ENCODE measurements around the gene ITGB6. TPM values are rescaled to one million over a fixed set of nuclear protein-coding genes. Genes with fewer than 3 reads are reported as not detected.
"Not testable (repeated sequence)": the region's sequence is repeated elsewhere in the genome, so short reads cannot be mapped to it uniquely, and the experiment has no call there.

The ITGB6 gene
- total and polyA plus RNA-seq, 2 experiments from 2014 or later: 0.12 to 0.31 TPM

DNA sequence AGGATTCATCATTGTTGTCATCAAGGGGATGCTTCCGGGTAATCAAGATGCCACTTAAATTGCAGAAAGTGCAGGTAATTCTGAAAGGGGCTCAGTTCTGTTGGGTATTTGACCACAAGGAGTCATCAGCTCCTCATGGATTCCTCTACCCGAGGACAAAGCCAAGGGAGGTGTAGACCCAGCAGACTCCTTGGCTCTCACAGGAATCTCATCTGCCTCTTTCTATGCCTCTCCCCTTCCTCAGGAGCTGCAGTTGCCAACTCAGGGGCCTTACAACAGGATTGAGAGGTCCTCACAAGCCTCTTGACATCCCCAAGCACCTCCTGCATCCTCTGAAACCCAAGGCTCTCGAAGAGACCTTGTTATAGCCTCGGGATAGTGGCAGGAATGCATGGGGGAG lies 44.0 kb downstream of the ITGB6 start:
- no peaks in the 10 kb centered on the region for H3K9me3 ChIP-seq (ENCODE audit: low read depth)
- no peak for TF ChIP-seq CTCF (IDR thresholded peaks at IDR 0.05; ENCODE audit: low read depth, low read length)
- no peak for DNase-seq (ENCODE audit: low read depth in 1 of 2, low spot score in 1 of 2)
- H3K36me3 ChIP-seq: no peaks in the 10 kb centered on the region
- no peak overlapping the region for H3K4me3 ChIP-seq
- peaks cover 6% of the 10 kb centered on the region for H3K4me1 ChIP-seq (ENCODE audit: low read depth)
- no peaks in the 10 kb centered on the region for H3K27me3 ChIP-seq
- no peak overlapping the region for H3K27ac ChIP-seq

DNA sequence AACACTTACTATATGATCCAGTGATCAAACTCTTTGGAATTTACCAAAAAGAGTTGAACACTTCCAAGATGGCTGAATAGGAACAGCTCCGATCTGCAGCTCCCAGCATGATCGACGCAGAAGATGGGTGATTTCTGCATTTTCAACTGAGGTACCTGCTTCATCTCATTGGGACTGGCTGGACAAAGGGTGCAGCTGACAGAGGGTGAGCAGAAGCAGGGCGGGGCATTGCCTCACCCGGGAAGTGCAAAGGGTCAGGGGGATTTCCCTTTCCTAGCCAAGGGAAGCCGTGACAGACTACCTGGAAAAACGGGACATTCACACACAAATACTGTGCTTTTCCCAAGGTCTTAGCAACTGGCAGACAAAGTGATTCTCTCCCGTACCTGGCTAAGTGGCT lies 51.7 kb downstream of the ITGB6 start:
- DNase-seq (ENCODE audit: low read depth in 1 of 2, low spot score in 1 of 2); H3K36me3 ChIP-seq; H3K4me3 ChIP-seq; H3K4me1 ChIP-seq (ENCODE audit: low read depth); H3K9me3 ChIP-seq (ENCODE audit: low read depth); H3K27ac ChIP-seq; H3K27me3 ChIP-seq: not testable (repeated sequence)

- H3K9me3 ChIP-seq (ENCODE audit: low read depth): no peaks in the 10 kb centered on the region
- no peak for TF ChIP-seq CTCF (IDR thresholded peaks at IDR 0.05; ENCODE audit: low read depth, low read length)
- no peaks in the 10 kb centered on the region for H3K4me1 ChIP-seq (ENCODE audit: low read depth)
- DNase-seq (ENCODE audit: low read depth in 1 of 2, low spot score in 1 of 2): no peak
- no peak overlapping the region for H3K27ac ChIP-seq
- H3K4me3 ChIP-seq: no peak overlapping the region
- H3K36me3 ChIP-seq: no peaks in the 10 kb centered on the region
- H3K27me3 ChIP-seq: no peaks in the 10 kb centered on the region
These were observed 54.6 kb downstream of the ITGB6 start for GRCh38 chr2:160145471-160145870.

GRCh38 chr2:160144280-160144990 lies 55.6 kb downstream of the ITGB6 start:
- Histone ChIP-seq H3K36me3 (no peaks in the 10 kb centered on the region), H3K4me1 (ENCODE audit: low read depth) (no peaks in the 10 kb centered on the region), H3K27me3 (no peaks in the 10 kb centered on the region), H3K27ac (no peak overlapping the region), H3K9me3 (ENCODE audit: low read depth) (no peaks in the 10 kb centered on the region), H3K4me3 (no peak overlapping the region)
- DNase-seq (ENCODE audit: low read depth in 1 of 2, low spot score in 1 of 2): no peak
- no peak for TF ChIP-seq CTCF (IDR thresholded peaks at IDR 0.05; ENCODE audit: low read depth, low read length)

GRCh38 chr2:160142472-160142871 lies 57.6 kb downstream of the ITGB6 start:
- Histone ChIP-seq H3K36me3 (no peaks in the 10 kb centered on the region), H3K4me1 (ENCODE audit: low read depth) (no peaks in the 10 kb centered on the region), H3K9me3 (ENCODE audit: low read depth) (no peaks in the 10 kb centered on the region), H3K4me3 (no peak overlapping the region), H3K27ac (no peak overlapping the region), H3K27me3 (no peaks in the 10 kb centered on the region)
- DNase-seq (ENCODE audit: low read depth in 1 of 2, low spot score in 1 of 2): no peak
- TF ChIP-seq CTCF (IDR thresholded peaks at IDR 0.05; ENCODE audit: low read depth, low read length): no peak

GRCh38 chr2:160141912-160142311 lies 58.2 kb downstream of the ITGB6 start:
- H3K27me3 ChIP-seq: no peaks in the 10 kb centered on the region
- no peak for TF ChIP-seq CTCF (IDR thresholded peaks at IDR 0.05; ENCODE audit: low read depth, low read length)
- H3K4me1 ChIP-seq (ENCODE audit: low read depth): no peaks in the 10 kb centered on the region
- H3K9me3 ChIP-seq (ENCODE audit: low read depth): no peaks in the 10 kb centered on the region
- no peak overlapping the region for H3K4me3 ChIP-seq
- no peaks in the 10 kb centered on the region for H3K36me3 ChIP-seq
- peak in 1 of 2 donors; percentile 33 for DNase-seq (ENCODE audit: low read depth in 1 of 2, low spot score in 1 of 2)
- no peak overlapping the region for H3K27ac ChIP-seq
